Peyer's patch (tissue), 4 donors: ENCODE data around the gene ACOX3. TPM values are rescaled to one million over a fixed set of nuclear protein-coding genes. Genes with fewer than 3 reads are reported as not detected.

Experiments
- DNase-seq, 3 donors: peaks; one replicate each; pipeline ENCODE4 v3.0.0-alpha.2; 2017 to 2019
- H3K27ac ChIP-seq, 4 donors: fragments of 200-600 bp; sonication (generic); one replicate each; pipeline ENCODE4 v1.5.1; 2016 to 2019
- H3K27me3 ChIP-seq, 2 donors: fragments of 200-600 bp; sonication (generic); one replicate each; pipeline ENCODE4 v1.5.1; 2019
- H3K36me3 ChIP-seq, 3 donors: fragments of 200-600 bp; sonication (generic); one replicate each; pipeline ENCODE4 v1.5.1; 2016 to 2019
- H3K4me1 ChIP-seq, 4 donors: fragments of 200-600 bp; sonication (generic); one replicate each; pipeline ENCODE4 v1.5.1; 2016 to 2019
- H3K4me3 ChIP-seq, 4 donors: fragments of 200-600 bp; sonication (generic); 1 replicate in 3 of 4; 2 replicates in 1 of 4; pipeline ENCODE4 v1.5.1; 2016 to 2019; ENCODE audit warnings: mild to moderate bottlenecking in 1 of 4
- H3K9me3 ChIP-seq, 4 donors: fragments of 200-600 bp; sonication (generic); one replicate each; pipeline ENCODE4 v1.5.1; 2016 to 2019; ENCODE audit warnings: mild to moderate bottlenecking in 1 of 4
- POLR2A ChIP-seq, 2 donors: fragments of 450-650 bp; IDR thresholded peaks; one replicate each; pipeline ENCODE4 v1.5.1; 2017; ENCODE audit warnings: antibody characterized with exemption in 2 of 2, mild to moderate bottlenecking in 2 of 2, moderate library complexity in 2 of 2
- total RNA-seq, 4 donors: library from RNA; depleted of rRNA; stranded (reverse); fragments of >200 nt; gene quantifications; one replicate each; pipeline ENCODE4 v1.1.0, GENCODE V29; 2016
- TF ChIP-seq, protein P1 (sequence below), 6 experiments: fragments of 450-650 bp in 4 of 6; fragments of 200-600 bp in 2 of 6; sonication (generic) in 1 of 6; IDR thresholded peaks; one replicate each; pipeline ENCODE4 v1.5.1; 2017 to 2019; ENCODE audit warnings: antibody characterized with exemption in 6 of 6, mild to moderate bottlenecking in 3 of 6, moderate library complexity in 1 of 6

ACOX3 gene
- total RNA-seq, 4 donors from 2014 or later = 17.2 to 95.7 (median 43.7) TPM

DNA sequence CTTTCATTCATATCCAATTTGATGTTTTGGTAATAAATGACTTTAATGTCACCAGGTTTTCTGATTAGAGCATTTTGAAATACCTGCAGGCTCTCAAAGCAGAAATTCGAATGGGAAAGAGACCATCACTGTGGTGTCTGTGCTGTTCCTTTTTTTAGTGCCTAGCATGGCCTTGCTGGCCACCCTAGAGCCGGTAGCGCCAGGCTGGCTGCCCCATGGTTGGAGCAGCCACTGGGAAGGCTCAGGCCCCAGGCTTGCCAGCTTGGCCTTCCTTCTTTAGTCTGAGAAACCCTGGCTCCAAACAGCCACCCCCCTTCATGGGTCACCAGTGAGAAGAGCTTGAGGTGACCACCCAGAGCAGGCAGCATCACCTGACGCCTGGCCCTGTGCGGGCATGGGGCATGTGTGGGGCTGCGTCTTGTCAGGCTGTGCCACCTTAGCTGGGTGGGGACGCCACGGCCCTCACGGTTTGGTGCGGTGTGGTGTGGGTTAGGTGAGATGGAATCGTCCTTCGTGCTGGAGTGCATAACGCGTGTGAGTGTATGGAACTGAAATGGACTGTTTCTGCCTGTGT is 30.0 kb upstream of the ACOX3 start:
- peaks cover 0 to 21% (median 0%) of the 10 kb centered on the region in 4 donors for H3K4me1 ChIP-seq
- no peak overlapping the region for H3K27ac ChIP-seq
- no peak for DNase-seq
- H3K4me3 ChIP-seq = no peak overlapping the region
- peaks cover 0 to 41% (median 0%) of the 10 kb centered on the region in 3 donors for H3K36me3 ChIP-seq
- no peaks in the 10 kb centered on the region for H3K9me3 ChIP-seq
- no peak for TF ChIP-seq POLR2A (IDR thresholded peaks at IDR 0.05)
- H3K27me3 ChIP-seq = no peaks in the 10 kb centered on the region

- H3K27me3 ChIP-seq = no peaks in the 10 kb centered on the region
- H3K36me3 ChIP-seq = peaks cover 0 to 51% (median 0%) of the 10 kb centered on the region in 3 donors
- no peak for DNase-seq
- H3K4me1 ChIP-seq = peaks cover 0 to 21% (median 0%) of the 10 kb centered on the region in 4 donors
- no peak overlapping the region for H3K27ac ChIP-seq
- no peak overlapping the region for H3K4me3 ChIP-seq
- no peaks in the 10 kb centered on the region for H3K9me3 ChIP-seq
- TF ChIP-seq, protein P1, sequence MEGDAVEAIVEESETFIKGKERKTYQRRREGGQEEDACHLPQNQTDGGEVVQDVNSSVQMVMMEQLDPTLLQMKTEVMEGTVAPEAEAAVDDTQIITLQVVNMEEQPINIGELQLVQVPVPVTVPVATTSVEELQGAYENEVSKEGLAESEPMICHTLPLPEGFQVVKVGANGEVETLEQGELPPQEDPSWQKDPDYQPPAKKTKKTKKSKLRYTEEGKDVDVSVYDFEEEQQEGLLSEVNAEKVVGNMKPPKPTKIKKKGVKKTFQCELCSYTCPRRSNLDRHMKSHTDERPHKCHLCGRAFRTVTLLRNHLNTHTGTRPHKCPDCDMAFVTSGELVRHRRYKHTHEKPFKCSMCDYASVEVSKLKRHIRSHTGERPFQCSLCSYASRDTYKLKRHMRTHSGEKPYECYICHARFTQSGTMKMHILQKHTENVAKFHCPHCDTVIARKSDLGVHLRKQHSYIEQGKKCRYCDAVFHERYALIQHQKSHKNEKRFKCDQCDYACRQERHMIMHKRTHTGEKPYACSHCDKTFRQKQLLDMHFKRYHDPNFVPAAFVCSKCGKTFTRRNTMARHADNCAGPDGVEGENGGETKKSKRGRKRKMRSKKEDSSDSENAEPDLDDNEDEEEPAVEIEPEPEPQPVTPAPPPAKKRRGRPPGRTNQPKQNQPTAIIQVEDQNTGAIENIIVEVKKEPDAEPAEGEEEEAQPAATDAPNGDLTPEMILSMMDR (IDR thresholded peaks at IDR 0.05) = no peak
- TF ChIP-seq POLR2A (IDR thresholded peaks at IDR 0.05) = no peak
Observed at GRCh38 chr4:8469550-8469949, 29.0 kb upstream of the ACOX3 start.

GRCh38 chr4:8468746-8469535 is 28.4 kb upstream of the ACOX3 start:
- Histone ChIP-seq H3K36me3 (peaks cover 0 to 55% (median 0%) of the 10 kb centered on the region in 3 donors), H3K27ac (no peak overlapping the region), H3K27me3 (no peaks in the 10 kb centered on the region), H3K4me3 (no peak overlapping the region), H3K4me1 (peaks cover 0 to 21% (median 0%) of the 10 kb centered on the region in 4 donors), H3K9me3 (no peaks in the 10 kb centered on the region)
- no peak for TF ChIP-seq POLR2A (IDR thresholded peaks at IDR 0.05)
- TF ChIP-seq, protein P1 (IDR thresholded peaks at IDR 0.05) = peak in 5 of 6 experiments; percentile 47 to 86 (median 74)
- peak; percentile 29 to 71 (median 70) for DNase-seq

GRCh38 chr4:8467016-8467415 is 26.5 kb upstream of the ACOX3 start:
- Histone ChIP-seq H3K36me3 (peaks cover 0 to 69% (median 0%) of the 10 kb centered on the region in 3 donors), H3K4me1 (peaks cover 0 to 4% (median 0%) of the 10 kb centered on the region in 4 donors), H3K4me3 (no peak overlapping the region), H3K9me3 (no peaks in the 10 kb centered on the region), H3K27me3 (no peaks in the 10 kb centered on the region), H3K27ac (no peak overlapping the region)
- no peak for TF ChIP-seq POLR2A (IDR thresholded peaks at IDR 0.05)
- TF ChIP-seq, protein P1 (IDR thresholded peaks at IDR 0.05) = no peak
- DNase-seq = no peak

DNA sequence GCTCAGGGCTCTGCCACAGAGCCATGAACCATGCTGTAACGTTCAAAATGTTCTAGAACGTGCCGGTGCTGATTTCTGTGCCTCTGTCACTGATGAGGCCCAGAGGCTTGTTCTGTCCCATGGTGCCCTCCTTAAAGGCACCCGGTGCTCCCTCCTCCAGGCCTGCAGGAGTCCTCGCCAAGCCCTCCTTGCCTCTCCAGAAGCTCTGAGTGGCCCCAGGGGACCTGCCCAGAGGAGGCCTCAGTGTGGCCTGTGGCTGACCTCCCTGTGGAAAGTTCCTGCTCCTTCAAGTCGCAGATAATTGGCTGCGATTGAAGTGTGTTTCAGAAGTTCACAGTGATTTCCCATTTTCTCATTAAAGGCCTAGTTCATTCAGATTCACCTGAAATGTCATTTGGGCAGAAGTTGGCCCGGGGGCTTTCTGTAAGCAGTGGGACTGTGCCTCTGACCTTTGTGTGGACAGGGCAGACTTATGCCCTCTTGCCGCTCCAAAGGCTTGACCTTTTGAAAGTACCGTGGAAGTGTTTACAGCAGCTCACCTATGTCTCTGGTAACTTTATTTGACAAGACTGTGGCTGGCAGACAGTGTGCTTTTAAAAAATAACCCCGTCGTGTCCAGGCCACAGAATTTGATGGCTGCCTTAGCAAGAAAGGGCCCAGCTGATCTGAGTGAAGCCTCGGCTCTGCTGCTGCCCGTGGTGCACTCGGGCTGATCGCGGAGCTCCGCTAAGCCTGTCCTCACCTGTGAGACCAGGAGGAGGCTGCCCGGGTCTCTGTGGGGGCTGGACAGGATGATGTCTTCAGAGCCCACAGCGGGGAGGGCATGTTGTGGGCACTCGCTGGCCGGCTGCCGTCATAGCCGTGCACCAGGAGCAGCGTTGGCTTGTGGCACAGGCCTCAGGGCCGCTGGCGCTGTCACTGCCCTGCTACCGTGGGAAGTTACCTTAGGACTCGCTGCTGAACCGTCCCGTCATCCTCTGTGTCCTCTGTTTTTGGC is 25.4 kb upstream of the ACOX3 start:
- no peak for DNase-seq
- Histone ChIP-seq H3K9me3 (no peaks in the 10 kb centered on the region), H3K36me3 (peaks cover 0 to 71% (median 0%) of the 10 kb centered on the region in 3 donors), H3K4me3 (no peak overlapping the region), H3K27me3 (no peaks in the 10 kb centered on the region), H3K27ac (no peak overlapping the region), H3K4me1 (no peaks in the 10 kb centered on the region)
- TF ChIP-seq, protein P1 (IDR thresholded peaks at IDR 0.05) = no peak
- no peak for TF ChIP-seq POLR2A (IDR thresholded peaks at IDR 0.05)
